AG10803 (cell line): Measurements from ENCODE around the gene CD99L2.
"Not testable (repeated sequence)": the region's sequence is repeated elsewhere in the genome, so short reads cannot be mapped to it uniquely, and the experiment has no call there.

ENCODE experiments used
- DNase-seq: peaks from one replicate; pipeline ENCODE4 v3.0.0; 2010; ENCODE audit warnings: low read depth
- H3K4me3 ChIP-seq: 2 replicates; pipeline ENCODE4 v1.5.1; 2011; ENCODE audit warnings: mild to moderate bottlenecking, low read length, control low read depth
- CTCF ChIP-seq: conservative IDR thresholded peaks from 2 replicates; pipeline ENCODE4 v1.5.1; 2011; ENCODE audit warnings: mild to moderate bottlenecking, low read length, control low read depth, inconsistent platforms

The CD99L2 gene

DNA sequence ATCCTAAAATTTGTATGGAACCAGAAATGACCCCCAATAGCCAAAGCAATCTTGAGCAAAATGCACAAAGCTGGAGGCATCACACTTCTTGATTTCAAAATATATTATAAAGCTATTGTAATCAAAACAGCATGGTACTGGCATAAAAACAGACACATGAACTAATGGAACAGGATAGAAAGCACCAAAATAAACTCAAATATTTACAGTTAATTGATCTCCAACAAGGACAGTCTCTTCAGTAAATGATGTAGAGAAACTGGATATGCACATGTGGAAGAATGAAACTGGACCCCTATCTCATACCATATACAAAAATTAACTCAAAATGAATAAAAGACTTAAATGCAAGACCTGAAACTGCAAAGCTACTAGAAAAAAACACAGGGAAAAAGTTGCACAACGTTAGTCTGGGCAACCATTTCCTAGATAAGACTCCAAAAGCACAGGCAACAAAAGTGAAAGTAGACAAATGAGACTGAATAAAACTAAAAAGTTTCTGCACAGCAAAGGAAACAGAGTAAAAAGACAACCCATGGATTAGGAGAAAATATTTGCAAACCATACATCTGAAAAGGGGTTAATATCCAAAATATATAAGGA is 64.9 kb downstream of the CD99L2 start:
- no peak for TF ChIP-seq CTCF
- DNase-seq = no peak
- H3K4me3 ChIP-seq = no peak overlapping the region

- no peak for TF ChIP-seq CTCF
- DNase-seq = no peak
- H3K4me3 ChIP-seq = no peak overlapping the region
Measured at GRCh38 chrX:150831863-150832262, 66.6 kb downstream of the CD99L2 start.

GRCh38 chrX:150828785-150829184 is 69.7 kb downstream of the CD99L2 start:
- H3K4me3 ChIP-seq = no peak overlapping the region

DNA sequence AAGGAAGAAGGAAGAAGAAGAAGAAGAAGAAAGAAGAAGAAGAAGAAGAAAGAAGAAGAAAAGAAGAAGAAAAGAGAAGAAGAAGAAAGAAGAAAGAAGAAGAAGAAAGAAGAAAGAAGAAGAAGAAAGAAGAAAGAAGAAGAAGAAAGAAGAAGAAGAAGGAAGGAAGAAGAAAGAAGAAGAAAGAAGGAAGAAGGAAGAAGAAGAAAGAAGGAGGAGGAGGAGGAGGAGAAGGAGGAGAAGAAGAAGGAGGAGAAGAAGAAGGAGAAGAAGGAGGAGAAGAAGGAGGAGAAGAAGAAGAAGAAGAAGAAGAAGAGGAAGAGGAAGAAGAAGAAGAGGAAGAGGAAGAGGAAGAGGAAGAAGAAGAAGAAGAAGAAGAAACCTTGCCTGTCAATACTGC is 74.1 kb downstream of the CD99L2 start:
- H3K4me3 ChIP-seq, DNase-seq: not testable (repeated sequence)

More at GRCh38 chrX:150828785-150829184, 69.7 kb downstream of the CD99L2 start:
- TF ChIP-seq CTCF = no peak
- DNase-seq = no peak

DNA sequence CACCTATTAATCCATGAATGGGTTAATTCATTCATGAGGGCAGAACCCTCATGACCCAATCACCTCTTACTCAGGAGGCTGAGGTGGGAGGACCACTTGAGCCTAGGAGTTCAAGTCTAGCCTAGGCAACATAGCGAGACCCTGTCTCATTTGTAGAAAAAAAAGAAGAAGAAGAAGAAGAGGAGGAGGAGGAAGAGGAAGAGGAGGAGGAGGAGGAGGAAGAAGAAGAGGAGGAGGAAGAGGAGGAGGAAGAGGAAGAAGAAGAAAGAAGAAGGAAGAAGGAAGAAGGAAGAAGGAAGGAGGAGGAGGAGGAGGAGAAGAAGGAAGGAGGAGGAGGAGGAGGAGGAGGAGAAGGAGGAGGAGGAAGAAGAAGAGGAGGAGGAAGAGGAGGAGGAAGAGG is 74.6 kb downstream of the CD99L2 start:
- not testable (repeated sequence) for H3K4me3 ChIP-seq

GRCh38 chrX:150821971-150822370 is 76.5 kb downstream of the CD99L2 start:
- no peak for DNase-seq
- H3K4me3 ChIP-seq = no peak overlapping the region
- no peak for TF ChIP-seq CTCF

More for the DNA sequence above, 74.6 kb downstream of the CD99L2 start:
- not testable (repeated sequence) for DNase-seq

DNA sequence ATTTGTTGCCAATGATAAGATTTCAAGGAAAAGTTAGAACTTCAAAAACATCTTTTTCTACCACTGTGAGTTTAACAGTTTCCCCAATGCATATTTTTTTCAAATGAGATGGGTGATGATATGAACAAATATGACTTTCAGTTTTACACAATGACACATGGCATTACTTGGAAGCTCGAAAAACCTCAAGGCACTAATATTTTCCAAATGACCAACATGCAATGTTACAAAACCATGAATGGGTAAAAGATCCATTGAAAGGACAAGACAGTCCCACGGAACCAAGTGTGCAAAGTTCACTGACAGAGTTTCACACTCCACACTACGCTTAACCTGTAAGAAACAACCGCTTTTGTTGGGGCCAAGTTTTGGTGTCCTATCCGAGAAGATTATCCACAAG is 84.5 kb downstream of the CD99L2 start:
- peak; percentile 54 for DNase-seq
- H3K4me3 ChIP-seq = no peak overlapping the region
- TF ChIP-seq CTCF = no peak

- TF ChIP-seq CTCF = no peak
- no peak overlapping the region for H3K4me3 ChIP-seq
- no peak for DNase-seq
Measured at GRCh38 chrX:150806827-150807226, 91.6 kb downstream of the CD99L2 start.
